GM23338 (cell line): ENCODE measurements around the gene PEA15. TPM values are rescaled to one million over a fixed set of nuclear protein-coding genes. Genes with fewer than 3 reads are reported as not detected.

ENCODE experiments used
- ATAC-seq: fragments of 200-7000 bp; cut with Tn5 transposase; 3 replicates; pipeline ENCODE4 v1.9.1; 2020
- DNase-seq: peaks from one replicate; pipeline ENCODE4 v3.0.0-alpha.2; 2015; ENCODE audit warnings: low spot score
- H2AFZ ChIP-seq: fragments of 200-600 bp; sonication (generic); 2 replicates; pipeline ENCODE4 v1.8.0; 2016; ENCODE audit warnings: antibody characterized with exemption, mild to moderate bottlenecking, moderate library complexity
- H3F3A ChIP-seq: fragments of 200-600 bp; sonication (generic); replicated peaks from 2 replicates; pipeline ENCODE4 v1.8.0; 2017; ENCODE audit warnings: antibody characterized with exemption, mixed run types, low read depth
- H3K27ac ChIP-seq: fragments of 200-600 bp; sonication (generic); 2 replicates; pipeline ENCODE4 v1.6.1; 2016; ENCODE audit warnings: low read depth
- H3K27me3 ChIP-seq: fragments of 200-600 bp; sonication (generic); 2 replicates; pipeline ENCODE4 v1.8.0; 2016; ENCODE audit warnings: mild to moderate bottlenecking, mixed run types, moderate library complexity; ENCODE audit not compliant: insufficient read depth
- H3K36me3 ChIP-seq: fragments of 200-600 bp; sonication (generic); 2 replicates; pipeline ENCODE4 v1.8.0; 2016; ENCODE audit warnings: mild to moderate bottlenecking; ENCODE audit not compliant: insufficient read depth
- H3K4me1 ChIP-seq: fragments of 200-600 bp; sonication (generic); 2 replicates; pipeline ENCODE4 v1.8.0; 2016; ENCODE audit warnings: mild to moderate bottlenecking, moderate library complexity; ENCODE audit not compliant: insufficient read depth
- H3K4me2 ChIP-seq: fragments of 200-600 bp; sonication (generic); 2 replicates; pipeline ENCODE4 v1.7.1; 2017; ENCODE audit warnings: mixed run types
- H3K4me3 ChIP-seq: fragments of 200-600 bp; sonication (generic); 2 replicates; pipeline ENCODE4 v1.6.1; 2016; ENCODE audit warnings: mixed run types
- H3K79me2 ChIP-seq: fragments of 200-600 bp; sonication (generic); replicated peaks from 2 replicates; pipeline ENCODE4 v1.8.0; 2017; ENCODE audit warnings: mild to moderate bottlenecking; ENCODE audit not compliant: insufficient read depth
- H3K9me2 ChIP-seq: fragments of 200-600 bp; sonication (generic); 2 replicates; pipeline ENCODE4 v1.8.0; 2017; ENCODE audit not compliant: insufficient read depth
- H4K20me1 ChIP-seq: fragments of 200-600 bp; sonication (generic); replicated peaks from 2 replicates; pipeline ENCODE4 v1.8.0; 2017; ENCODE audit warnings: mild to moderate bottlenecking; ENCODE audit not compliant: insufficient read depth
- H3K27ac Mint-ChIP-seq: 2 replicates; pipeline ENCODE4 v1.8.0; 2020; ENCODE audit warnings: inconsistent platforms, mild to moderate bottlenecking, moderate library complexity, mixed read lengths
- H3K27me3 Mint-ChIP-seq: 3 replicates; pipeline ENCODE4 v1.8.0; 2022; ENCODE audit warnings: low read depth, mild to moderate bottlenecking, moderate library complexity, mixed read lengths, inconsistent platforms; ENCODE audit not compliant: insufficient read depth, poor library complexity
- H3K36me3 Mint-ChIP-seq: 3 replicates; pipeline ENCODE4 v1.8.0; 2021; ENCODE audit warnings: low read depth, mild to moderate bottlenecking, inconsistent platforms, moderate library complexity, mixed read lengths
- H3K4me1 Mint-ChIP-seq: 3 replicates; pipeline ENCODE4 v1.8.0; 2020; ENCODE audit warnings: mild to moderate bottlenecking, inconsistent platforms, mixed read lengths
- H3K4me3 Mint-ChIP-seq: 3 replicates; pipeline ENCODE4 v1.8.0; 2021; ENCODE audit warnings: moderate library complexity, mild to moderate bottlenecking, inconsistent platforms, mixed read lengths
- H3K9me3 Mint-ChIP-seq: 3 replicates; pipeline ENCODE4 v1.8.0; 2020; ENCODE audit warnings: moderate library complexity, mild to moderate bottlenecking, inconsistent platforms, mixed read lengths
- CREB1 ChIP-seq: fragments of 250-450 bp; sonication (Bioruptor Pico); IDR thresholded peaks from 2 replicates; pipeline ENCODE4 v1.5.0; 2020; ENCODE audit warnings: low read depth, mild to moderate bottlenecking, moderate library complexity
- EZH2 ChIP-seq: fragments of 200-600 bp; sonication (generic); IDR thresholded peaks from one replicate; pipeline ENCODE4 v1.8.0; 2017; ENCODE audit warnings: antibody characterized with exemption, mild to moderate bottlenecking, low read depth; ENCODE audit not compliant: unreplicated experiment
- NANOG ChIP-seq: IDR thresholded peaks from 2 replicates; pipeline ENCODE4 v1.6.1; 2016; ENCODE audit warnings: antibody characterized with exemption, borderline replicate concordance
- POLR2AphosphoS5 ChIP-seq: IDR thresholded peaks from 2 replicates; pipeline ENCODE4 v1.6.1; 2016; ENCODE audit warnings: antibody characterized with exemption, low read depth
- STAT1 ChIP-seq: IDR thresholded peaks from one replicate; pipeline ENCODE4 v1.6.1; 2016; ENCODE audit warnings: antibody characterized with exemption; ENCODE audit not compliant: unreplicated experiment
- ZNF114 ChIP-seq: fragments of 250-450 bp; sonication (Bioruptor Pico); IDR thresholded peaks from 2 replicates; pipeline ENCODE4 v1.5.0; 2020; ENCODE audit warnings: mild to moderate bottlenecking, moderate library complexity
- ZNF331 ChIP-seq: fragments of 250-450 bp; sonication (Bioruptor Pico); IDR thresholded peaks from 2 replicates; pipeline ENCODE4 v1.5.0; 2020; ENCODE audit warnings: low read depth, mild to moderate bottlenecking, moderate library complexity
- polyA plus RNA-seq: library from polyadenylated mRNA; unstranded; fragments of >200 nt; fragmentation: Nextera tagmentation; extraction: Ambion mirVana; gene quantifications from 2 replicates; pipeline ENCODE4 v1.2.1, GENCODE V29; 2016
- total RNA-seq: library from RNA; depleted of rRNA; stranded (reverse); fragments of >200 nt; shearing (Covaris generic); gene quantifications from 2 replicates; pipeline ENCODE4 v1.2.3, GENCODE V29; 2014
- TF ChIP-seq, protein P1 (sequence below): fragments of 250-450 bp; sonication (Bioruptor Pico); IDR thresholded peaks from 2 replicates; pipeline ENCODE4 v1.5.0; 2020; ENCODE audit warnings: mild to moderate bottlenecking, moderate library complexity
- TF ChIP-seq, protein P2 (sequence below): IDR thresholded peaks from 2 replicates; pipeline ENCODE4 v1.6.1; 2016; ENCODE audit warnings: antibody characterized with exemption
- TF ChIP-seq, protein P3 (sequence below): IDR thresholded peaks from one replicate; pipeline ENCODE4 v1.6.1; 2018; ENCODE audit warnings: antibody characterized with exemption; ENCODE audit not compliant: unreplicated experiment
- TF ChIP-seq, protein P4 (sequence below), 2 experiments: fragments of 200-600 bp in 1 of 2; sonication (generic) in 1 of 2; conservative IDR thresholded peaks; 2 replicates each; pipeline versions ENCODE4 v1.5.1 to v1.6.1; 2016 to 2017; ENCODE audit warnings: antibody characterized with exemption in 2 of 2, low read depth in 2 of 2, mild to moderate bottlenecking in 2 of 2, moderate library complexity in 1 of 2

PEA15 gene
- total and polyA plus RNA-seq, 2 experiments from 2014 or later = 60.3 to 80.8 TPM

DNA sequence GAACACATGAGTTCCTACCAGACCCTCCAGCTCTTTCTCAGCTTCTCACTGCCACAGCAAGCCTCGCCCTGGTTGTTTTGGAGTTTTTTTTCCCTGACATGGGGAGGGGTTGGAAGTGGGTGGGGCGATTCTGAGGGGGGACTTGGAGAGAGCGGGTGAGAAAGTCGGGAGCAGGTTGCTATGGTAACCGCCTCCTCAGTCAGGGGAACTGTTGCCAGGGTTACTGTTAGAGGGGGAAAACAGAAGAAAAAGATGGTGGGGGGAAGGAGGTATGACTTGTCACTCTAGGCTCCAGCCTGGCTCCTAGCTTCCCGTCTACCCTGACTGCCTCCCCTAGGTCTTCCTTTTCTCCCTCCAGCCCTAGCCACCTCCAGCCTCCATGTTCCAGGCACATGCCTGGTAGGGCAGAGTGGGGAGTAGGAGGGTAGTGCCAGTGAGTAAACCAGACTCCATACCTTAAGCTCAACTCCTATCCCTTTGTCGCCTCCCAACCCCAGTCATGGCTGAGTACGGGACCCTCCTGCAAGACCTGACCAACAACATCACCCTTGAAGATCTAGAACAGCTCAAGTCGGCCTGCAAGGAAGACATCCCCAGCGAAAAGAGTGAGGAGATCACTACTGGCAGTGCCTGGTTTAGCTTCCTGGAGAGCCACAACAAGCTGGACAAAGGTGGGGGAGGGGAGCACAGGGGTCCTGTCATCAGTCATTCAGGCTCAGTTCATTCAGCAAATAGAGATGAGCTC lies 6.0 kb downstream of the PEA15 start (continued):
- no peak for TF ChIP-seq CREB1

DNA sequence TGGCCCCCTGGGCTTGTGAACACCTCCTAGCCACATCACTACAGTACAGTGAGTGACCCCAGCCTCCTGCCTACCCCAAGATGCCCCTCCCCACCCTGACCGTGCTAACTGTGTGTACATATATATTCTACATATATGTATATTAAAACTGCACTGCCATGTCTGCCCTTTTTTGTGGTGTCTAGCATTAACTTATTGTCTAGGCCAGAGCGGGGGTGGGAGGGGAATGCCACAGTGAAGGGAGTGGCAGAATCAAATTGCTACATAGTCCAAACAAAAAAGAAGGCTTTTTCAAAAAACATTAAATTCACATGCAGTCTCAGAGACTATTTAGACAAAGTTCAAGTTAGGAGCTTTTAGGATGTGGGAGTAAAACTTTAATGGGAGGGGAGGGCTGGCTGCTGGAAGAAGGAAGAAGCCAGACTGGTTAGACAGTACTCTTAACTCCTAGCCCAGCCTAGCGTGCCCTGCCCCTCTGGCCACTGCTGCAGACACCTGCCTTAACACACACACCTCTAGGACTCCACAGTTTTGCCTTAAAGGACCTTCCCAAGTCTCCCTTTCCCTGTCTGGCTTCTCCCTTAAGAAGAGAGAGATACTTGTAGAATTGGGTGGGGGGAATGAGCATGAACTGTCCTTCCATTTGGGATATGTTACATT lies 9.4 kb downstream of the PEA15 start:
- Histone ChIP-seq H3K79me2 (peaks cover 11% of the 10 kb centered on the region; the same call in 1 of the 2 replicates), H3K36me3 (peaks cover 47% of the 10 kb centered on the region; the same call in 1 of the 2 replicates), H3K4me2 (no peak overlapping the region), H3K9me2 (no peaks in the 10 kb centered on the region), H3K4me1 (peaks cover 24% of the 10 kb centered on the region), H2AFZ (no peak overlapping the region), H3K27me3 (no peaks in the 10 kb centered on the region), H3K4me3 (no peak overlapping the region), H3F3A (peaks cover 8% of the 10 kb centered on the region; the same call in 1 of the 2 replicates), H3K27ac (peak overlapping the region; percentile 74), H4K20me1 (peaks cover 6% of the 10 kb centered on the region)
- Mint-ChIP-seq H3K27ac (0 out of 2 replicates have a peak overlapping the region, but pooled peaks have one; percentile 6), H3K36me3 (peaks cover 84% of the 10 kb centered on the region), H3K4me3 (no peak overlapping the region), H3K27me3 (peaks cover 4% of the 10 kb centered on the region), H3K4me1 (peaks cover 33% of the 10 kb centered on the region), H3K9me3 (no peaks in the 10 kb centered on the region)
- no peak for DNase-seq
- no peak for ATAC-seq
- TF ChIP-seq NANOG = no peak
- TF ChIP-seq, protein P1, sequence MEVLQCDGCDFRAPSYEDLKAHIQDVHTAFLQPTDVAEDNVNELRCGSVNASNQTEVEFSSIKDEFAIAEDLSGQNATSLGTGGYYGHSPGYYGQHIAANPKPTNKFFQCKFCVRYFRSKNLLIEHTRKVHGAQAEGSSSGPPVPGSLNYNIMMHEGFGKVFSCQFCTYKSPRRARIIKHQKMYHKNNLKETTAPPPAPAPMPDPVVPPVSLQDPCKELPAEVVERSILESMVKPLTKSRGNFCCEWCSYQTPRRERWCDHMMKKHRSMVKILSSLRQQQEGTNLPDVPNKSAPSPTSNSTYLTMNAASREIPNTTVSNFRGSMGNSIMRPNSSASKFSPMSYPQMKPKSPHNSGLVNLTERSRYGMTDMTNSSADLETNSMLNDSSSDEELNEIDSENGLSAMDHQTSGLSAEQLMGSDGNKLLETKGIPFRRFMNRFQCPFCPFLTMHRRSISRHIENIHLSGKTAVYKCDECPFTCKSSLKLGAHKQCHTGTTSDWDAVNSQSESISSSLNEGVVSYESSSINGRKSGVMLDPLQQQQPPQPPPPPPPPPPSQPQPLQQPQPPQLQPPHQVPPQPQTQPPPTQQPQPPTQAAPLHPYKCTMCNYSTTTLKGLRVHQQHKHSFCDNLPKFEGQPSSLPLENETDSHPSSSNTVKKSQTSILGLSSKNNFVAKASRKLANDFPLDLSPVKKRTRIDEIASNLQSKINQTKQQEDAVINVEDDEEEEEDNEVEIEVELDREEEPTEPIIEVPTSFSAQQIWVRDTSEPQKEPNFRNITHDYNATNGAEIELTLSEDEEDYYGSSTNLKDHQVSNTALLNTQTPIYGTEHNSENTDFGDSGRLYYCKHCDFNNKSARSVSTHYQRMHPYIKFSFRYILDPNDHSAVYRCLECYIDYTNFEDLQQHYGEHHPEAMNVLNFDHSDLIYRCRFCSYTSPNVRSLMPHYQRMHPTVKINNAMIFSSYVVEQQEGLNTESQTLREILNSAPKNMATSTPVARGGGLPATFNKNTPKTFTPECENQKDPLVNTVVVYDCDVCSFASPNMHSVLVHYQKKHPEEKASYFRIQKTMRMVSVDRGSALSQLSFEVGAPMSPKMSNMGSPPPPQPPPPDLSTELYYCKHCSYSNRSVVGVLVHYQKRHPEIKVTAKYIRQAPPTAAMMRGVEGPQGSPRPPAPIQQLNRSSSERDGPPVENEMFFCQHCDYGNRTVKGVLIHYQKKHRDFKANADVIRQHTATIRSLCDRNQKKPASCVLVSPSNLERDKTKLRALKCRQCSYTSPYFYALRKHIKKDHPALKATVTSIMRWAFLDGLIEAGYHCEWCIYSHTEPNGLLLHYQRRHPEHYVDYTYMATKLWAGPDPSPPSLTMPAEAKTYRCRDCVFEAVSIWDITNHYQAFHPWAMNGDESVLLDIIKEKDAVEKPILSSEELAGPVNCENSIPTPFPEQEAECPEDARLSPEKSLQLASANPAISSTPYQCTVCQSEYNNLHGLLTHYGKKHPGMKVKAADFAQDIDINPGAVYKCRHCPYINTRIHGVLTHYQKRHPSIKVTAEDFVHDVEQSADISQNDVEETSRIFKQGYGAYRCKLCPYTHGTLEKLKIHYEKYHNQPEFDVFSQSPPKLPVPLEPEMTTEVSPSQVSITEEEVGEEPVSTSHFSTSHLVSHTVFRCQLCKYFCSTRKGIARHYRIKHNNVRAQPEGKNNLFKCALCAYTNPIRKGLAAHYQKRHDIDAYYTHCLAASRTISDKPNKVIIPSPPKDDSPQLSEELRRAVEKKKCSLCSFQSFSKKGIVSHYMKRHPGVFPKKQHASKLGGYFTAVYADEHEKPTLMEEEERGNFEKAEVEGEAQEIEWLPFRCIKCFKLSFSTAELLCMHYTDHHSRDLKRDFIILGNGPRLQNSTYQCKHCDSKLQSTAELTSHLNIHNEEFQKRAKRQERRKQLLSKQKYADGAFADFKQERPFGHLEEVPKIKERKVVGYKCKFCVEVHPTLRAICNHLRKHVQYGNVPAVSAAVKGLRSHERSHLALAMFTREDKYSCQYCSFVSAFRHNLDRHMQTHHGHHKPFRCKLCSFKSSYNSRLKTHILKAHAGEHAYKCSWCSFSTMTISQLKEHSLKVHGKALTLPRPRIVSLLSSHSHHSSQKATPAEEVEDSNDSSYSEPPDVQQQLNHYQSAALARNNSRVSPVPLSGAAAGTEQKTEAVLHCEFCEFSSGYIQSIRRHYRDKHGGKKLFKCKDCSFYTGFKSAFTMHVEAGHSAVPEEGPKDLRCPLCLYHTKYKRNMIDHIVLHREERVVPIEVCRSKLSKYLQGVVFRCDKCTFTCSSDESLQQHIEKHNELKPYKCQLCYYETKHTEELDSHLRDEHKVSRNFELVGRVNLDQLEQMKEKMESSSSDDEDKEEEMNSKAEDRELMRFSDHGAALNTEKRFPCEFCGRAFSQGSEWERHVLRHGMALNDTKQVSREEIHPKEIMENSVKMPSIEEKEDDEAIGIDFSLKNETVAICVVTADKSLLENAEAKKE = no peak
- TF ChIP-seq, protein P2, sequence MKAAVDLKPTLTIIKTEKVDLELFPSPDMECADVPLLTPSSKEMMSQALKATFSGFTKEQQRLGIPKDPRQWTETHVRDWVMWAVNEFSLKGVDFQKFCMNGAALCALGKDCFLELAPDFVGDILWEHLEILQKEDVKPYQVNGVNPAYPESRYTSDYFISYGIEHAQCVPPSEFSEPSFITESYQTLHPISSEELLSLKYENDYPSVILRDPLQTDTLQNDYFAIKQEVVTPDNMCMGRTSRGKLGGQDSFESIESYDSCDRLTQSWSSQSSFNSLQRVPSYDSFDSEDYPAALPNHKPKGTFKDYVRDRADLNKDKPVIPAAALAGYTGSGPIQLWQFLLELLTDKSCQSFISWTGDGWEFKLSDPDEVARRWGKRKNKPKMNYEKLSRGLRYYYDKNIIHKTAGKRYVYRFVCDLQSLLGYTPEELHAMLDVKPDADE = no peak
- TF ChIP-seq, protein P3, sequence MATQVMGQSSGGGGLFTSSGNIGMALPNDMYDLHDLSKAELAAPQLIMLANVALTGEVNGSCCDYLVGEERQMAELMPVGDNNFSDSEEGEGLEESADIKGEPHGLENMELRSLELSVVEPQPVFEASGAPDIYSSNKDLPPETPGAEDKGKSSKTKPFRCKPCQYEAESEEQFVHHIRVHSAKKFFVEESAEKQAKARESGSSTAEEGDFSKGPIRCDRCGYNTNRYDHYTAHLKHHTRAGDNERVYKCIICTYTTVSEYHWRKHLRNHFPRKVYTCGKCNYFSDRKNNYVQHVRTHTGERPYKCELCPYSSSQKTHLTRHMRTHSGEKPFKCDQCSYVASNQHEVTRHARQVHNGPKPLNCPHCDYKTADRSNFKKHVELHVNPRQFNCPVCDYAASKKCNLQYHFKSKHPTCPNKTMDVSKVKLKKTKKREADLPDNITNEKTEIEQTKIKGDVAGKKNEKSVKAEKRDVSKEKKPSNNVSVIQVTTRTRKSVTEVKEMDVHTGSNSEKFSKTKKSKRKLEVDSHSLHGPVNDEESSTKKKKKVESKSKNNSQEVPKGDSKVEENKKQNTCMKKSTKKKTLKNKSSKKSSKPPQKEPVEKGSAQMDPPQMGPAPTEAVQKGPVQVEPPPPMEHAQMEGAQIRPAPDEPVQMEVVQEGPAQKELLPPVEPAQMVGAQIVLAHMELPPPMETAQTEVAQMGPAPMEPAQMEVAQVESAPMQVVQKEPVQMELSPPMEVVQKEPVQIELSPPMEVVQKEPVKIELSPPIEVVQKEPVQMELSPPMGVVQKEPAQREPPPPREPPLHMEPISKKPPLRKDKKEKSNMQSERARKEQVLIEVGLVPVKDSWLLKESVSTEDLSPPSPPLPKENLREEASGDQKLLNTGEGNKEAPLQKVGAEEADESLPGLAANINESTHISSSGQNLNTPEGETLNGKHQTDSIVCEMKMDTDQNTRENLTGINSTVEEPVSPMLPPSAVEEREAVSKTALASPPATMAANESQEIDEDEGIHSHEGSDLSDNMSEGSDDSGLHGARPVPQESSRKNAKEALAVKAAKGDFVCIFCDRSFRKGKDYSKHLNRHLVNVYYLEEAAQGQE = no peak
- no peak for TF ChIP-seq STAT1
- TF ChIP-seq, protein P4, sequence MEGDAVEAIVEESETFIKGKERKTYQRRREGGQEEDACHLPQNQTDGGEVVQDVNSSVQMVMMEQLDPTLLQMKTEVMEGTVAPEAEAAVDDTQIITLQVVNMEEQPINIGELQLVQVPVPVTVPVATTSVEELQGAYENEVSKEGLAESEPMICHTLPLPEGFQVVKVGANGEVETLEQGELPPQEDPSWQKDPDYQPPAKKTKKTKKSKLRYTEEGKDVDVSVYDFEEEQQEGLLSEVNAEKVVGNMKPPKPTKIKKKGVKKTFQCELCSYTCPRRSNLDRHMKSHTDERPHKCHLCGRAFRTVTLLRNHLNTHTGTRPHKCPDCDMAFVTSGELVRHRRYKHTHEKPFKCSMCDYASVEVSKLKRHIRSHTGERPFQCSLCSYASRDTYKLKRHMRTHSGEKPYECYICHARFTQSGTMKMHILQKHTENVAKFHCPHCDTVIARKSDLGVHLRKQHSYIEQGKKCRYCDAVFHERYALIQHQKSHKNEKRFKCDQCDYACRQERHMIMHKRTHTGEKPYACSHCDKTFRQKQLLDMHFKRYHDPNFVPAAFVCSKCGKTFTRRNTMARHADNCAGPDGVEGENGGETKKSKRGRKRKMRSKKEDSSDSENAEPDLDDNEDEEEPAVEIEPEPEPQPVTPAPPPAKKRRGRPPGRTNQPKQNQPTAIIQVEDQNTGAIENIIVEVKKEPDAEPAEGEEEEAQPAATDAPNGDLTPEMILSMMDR (conservative IDR thresholded peaks at IDR 0.05; ENCODE audit: low read depth in 2 of 2) = no peak
- no peak for TF ChIP-seq EZH2
- TF ChIP-seq ZNF114 (CRISPR knock-in tag) = no peak
- TF ChIP-seq POLR2AphosphoS5 = no peak
- TF ChIP-seq ZNF331 (CRISPR knock-in tag) = no peak
- TF ChIP-seq CREB1 = no peak
